LNCAP (cell line): Measurements from ENCODE around the gene CBX1.

Experiments used
- CTCF ChIP-seq: fragments of 450-650 bp; IDR thresholded peaks from 2 replicates; pipeline ENCODE4 v1.5.1; 2017; ENCODE audit warnings: mild to moderate bottlenecking

Gene CBX1

GRCh38 chr17:48056879-48057278, 44.4 kb downstream of the CBX1 start:
- no peak for TF ChIP-seq CTCF

GRCh38 chr17:48056246-48056745, 45.0 kb downstream of the CBX1 start:
- no peak for TF ChIP-seq CTCF

GRCh38 chr17:48055531-48056245, 45.6 kb downstream of the CBX1 start:
- TF ChIP-seq CTCF, result no peak

GRCh38 chr17:48054238-48055185, 46.8 kb downstream of the CBX1 start:
- TF ChIP-seq CTCF, result no peak

GRCh38 chr17:48053758-48054237, 47.5 kb downstream of the CBX1 start:
- no peak for TF ChIP-seq CTCF

GRCh38 chr17:48052956-48053757, 48.1 kb downstream of the CBX1 start:
- no peak for TF ChIP-seq CTCF
